ENCODE data around the gene CD3E.

DNA sequence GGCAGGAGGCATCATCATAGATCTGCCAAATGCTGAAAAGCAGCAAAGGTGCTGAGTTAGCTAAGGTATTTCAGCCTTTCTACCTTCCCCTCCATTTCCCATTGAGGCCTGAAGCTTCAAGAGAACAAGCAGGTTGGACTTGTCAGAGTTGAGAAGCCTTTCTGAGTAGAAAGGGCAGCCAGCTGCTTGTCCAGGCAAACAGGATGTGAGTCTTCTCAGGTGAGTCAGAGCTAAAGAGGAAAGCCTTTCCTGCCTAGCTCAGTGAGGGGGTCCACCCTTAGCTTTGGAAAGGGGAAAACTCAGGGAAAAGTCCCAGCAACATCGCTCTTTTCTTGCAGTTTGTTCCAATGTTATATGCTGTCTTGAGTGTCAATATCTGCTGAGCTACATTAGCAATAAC, 27.2 kb upstream of the CD3E start:
- TF ChIP-seq, protein P1, sequence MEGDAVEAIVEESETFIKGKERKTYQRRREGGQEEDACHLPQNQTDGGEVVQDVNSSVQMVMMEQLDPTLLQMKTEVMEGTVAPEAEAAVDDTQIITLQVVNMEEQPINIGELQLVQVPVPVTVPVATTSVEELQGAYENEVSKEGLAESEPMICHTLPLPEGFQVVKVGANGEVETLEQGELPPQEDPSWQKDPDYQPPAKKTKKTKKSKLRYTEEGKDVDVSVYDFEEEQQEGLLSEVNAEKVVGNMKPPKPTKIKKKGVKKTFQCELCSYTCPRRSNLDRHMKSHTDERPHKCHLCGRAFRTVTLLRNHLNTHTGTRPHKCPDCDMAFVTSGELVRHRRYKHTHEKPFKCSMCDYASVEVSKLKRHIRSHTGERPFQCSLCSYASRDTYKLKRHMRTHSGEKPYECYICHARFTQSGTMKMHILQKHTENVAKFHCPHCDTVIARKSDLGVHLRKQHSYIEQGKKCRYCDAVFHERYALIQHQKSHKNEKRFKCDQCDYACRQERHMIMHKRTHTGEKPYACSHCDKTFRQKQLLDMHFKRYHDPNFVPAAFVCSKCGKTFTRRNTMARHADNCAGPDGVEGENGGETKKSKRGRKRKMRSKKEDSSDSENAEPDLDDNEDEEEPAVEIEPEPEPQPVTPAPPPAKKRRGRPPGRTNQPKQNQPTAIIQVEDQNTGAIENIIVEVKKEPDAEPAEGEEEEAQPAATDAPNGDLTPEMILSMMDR (IDR thresholded peaks at IDR 0.05 in 8 of 11, conservative IDR thresholded peaks at IDR 0.05 in 3 of 11), result no peak
- TF ChIP-seq POLR2A (IDR thresholded peaks at IDR 0.05) (no peak), POLR2AphosphoS5 (IDR thresholded peaks at IDR 0.05) (no peak)
